ENCODE data around the gene ARPP21.

DNA sequence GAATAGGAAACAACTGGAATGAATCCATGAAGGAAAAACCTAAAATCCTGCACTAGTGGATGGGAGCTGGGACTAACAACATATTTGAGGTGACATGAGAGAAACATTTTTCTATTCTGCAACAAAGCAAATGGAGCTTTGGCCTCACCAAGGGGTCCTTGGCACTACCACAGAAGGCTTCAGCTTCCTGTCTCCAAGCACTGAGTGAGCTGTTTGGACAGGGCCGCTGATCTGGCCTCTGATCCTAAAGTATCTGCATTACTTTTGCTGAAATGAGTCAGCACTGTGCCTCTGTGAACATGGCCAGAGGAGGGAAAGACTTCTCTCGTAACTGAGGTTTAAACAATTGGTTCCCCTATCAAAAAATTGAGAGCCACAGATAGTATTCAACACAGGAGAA, 9.0 kb downstream of the ARPP21 start:
- no peak for TF ChIP-seq TCF12 (IDR thresholded peaks at IDR 0.05)
- TF ChIP-seq, protein P1, sequence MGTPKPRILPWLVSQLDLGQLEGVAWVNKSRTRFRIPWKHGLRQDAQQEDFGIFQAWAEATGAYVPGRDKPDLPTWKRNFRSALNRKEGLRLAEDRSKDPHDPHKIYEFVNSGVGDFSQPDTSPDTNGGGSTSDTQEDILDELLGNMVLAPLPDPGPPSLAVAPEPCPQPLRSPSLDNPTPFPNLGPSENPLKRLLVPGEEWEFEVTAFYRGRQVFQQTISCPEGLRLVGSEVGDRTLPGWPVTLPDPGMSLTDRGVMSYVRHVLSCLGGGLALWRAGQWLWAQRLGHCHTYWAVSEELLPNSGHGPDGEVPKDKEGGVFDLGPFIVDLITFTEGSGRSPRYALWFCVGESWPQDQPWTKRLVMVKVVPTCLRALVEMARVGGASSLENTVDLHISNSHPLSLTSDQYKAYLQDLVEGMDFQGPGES (IDR thresholded peaks at IDR 0.05; ENCODE audit: low read depth, low read length), result no peak
- no peak for TF ChIP-seq RFX5 (IDR thresholded peaks at IDR 0.05; ENCODE audit: low read length)
- TF ChIP-seq, protein P2, sequence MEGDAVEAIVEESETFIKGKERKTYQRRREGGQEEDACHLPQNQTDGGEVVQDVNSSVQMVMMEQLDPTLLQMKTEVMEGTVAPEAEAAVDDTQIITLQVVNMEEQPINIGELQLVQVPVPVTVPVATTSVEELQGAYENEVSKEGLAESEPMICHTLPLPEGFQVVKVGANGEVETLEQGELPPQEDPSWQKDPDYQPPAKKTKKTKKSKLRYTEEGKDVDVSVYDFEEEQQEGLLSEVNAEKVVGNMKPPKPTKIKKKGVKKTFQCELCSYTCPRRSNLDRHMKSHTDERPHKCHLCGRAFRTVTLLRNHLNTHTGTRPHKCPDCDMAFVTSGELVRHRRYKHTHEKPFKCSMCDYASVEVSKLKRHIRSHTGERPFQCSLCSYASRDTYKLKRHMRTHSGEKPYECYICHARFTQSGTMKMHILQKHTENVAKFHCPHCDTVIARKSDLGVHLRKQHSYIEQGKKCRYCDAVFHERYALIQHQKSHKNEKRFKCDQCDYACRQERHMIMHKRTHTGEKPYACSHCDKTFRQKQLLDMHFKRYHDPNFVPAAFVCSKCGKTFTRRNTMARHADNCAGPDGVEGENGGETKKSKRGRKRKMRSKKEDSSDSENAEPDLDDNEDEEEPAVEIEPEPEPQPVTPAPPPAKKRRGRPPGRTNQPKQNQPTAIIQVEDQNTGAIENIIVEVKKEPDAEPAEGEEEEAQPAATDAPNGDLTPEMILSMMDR (IDR thresholded peaks at IDR 0.05), result no peak
- TF ChIP-seq MEF2A (IDR thresholded peaks at IDR 0.05; ENCODE audit: borderline replicate concordance, low read depth), result no peak
- TF ChIP-seq, protein P3, sequence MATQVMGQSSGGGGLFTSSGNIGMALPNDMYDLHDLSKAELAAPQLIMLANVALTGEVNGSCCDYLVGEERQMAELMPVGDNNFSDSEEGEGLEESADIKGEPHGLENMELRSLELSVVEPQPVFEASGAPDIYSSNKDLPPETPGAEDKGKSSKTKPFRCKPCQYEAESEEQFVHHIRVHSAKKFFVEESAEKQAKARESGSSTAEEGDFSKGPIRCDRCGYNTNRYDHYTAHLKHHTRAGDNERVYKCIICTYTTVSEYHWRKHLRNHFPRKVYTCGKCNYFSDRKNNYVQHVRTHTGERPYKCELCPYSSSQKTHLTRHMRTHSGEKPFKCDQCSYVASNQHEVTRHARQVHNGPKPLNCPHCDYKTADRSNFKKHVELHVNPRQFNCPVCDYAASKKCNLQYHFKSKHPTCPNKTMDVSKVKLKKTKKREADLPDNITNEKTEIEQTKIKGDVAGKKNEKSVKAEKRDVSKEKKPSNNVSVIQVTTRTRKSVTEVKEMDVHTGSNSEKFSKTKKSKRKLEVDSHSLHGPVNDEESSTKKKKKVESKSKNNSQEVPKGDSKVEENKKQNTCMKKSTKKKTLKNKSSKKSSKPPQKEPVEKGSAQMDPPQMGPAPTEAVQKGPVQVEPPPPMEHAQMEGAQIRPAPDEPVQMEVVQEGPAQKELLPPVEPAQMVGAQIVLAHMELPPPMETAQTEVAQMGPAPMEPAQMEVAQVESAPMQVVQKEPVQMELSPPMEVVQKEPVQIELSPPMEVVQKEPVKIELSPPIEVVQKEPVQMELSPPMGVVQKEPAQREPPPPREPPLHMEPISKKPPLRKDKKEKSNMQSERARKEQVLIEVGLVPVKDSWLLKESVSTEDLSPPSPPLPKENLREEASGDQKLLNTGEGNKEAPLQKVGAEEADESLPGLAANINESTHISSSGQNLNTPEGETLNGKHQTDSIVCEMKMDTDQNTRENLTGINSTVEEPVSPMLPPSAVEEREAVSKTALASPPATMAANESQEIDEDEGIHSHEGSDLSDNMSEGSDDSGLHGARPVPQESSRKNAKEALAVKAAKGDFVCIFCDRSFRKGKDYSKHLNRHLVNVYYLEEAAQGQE (IDR thresholded peaks at IDR 0.05; ENCODE audit: low read depth, low read length), result no peak
- no peak for TF ChIP-seq GATA2 (CRISPR knock-in tag; IDR thresholded peaks at IDR 0.05)

Measured in SK-N-SH (cell line).